Amniotic stem cell (primary cell): ENCODE measurements around the gene ZNF407.

ENCODE experiments used
- DNase-seq: peaks from one replicate; lab custom pipeline; 2025; lab: John Stamatoyannopoulos, UW

The ZNF407 gene

DNA sequence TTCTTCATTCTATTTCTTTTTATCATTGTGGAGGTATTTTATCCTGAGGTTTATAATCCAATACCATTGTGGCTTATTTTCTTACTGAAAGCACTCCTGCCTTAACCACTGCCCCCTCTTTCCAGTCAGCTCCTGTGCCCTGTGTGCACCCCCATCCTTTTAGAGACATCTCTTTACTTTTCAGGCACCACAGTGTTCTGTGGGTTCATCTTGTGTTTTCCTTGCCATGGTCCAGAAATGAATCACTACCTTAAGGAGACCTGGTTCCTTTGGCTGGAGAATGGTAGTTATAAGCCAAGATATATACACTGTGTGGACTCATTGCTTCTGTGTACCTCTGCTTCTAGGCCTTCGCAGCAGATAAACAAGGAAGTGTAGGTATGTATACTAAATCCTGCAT is 332.9 kb downstream of the ZNF407 start:
- no peak for DNase-seq

DNA sequence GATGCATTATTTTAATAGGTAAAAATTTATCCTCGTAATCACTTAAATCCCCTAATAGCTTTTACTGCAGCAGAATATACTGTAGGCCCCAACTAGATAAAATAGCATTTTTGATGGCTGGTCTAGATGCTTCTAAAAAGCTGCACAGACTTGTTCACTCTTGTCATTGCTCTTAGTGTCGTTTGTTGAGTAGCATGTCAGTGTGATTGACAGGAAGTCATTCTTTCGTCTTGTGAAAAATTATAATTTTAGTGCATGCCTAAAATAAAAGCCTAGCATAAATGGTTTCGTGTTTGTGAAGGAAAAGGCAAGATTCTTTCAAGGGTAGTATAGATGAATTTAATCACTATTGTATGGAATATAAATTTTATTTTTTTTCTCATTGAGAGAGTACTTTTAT is 336.3 kb downstream of the ZNF407 start:
- DNase-seq = no peak

DNA sequence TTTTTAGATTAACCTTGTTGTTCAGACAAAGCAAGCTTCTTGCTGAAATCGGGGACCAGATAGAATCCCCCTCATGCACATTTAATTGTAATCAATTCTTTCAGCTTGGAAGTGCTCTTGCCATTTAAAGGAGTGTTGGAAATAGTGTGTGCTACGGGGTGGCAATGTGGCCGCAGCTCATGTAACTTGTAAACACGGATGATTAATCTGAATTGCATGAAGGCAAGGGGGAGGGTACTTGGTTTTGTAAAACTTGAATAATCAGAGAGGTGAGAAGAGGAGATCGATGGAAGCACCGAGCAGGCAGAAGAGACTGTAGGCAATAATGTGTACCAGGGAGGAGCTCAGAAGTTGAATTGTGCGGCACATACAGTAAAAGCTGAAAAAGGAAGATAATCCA is 337.8 kb downstream of the ZNF407 start:
- no peak for DNase-seq

DNA sequence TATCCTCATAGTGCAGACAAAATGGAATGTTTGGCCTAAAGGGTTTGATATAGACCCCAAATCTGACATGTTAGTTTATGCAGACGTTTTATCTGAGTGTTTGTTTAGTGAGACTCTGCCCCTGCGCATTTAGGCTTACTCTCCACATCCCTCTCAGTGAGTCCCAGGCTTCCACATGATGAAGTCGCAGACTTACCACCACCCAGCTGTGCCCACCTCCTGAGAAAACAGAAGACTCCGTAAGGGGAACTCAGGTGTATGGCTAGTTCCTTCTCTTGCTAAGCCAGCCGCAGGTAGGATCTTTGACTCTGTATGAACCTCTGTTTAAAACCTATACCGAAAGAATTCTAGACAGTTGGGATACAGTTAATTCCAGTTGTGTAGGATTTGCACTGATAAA is 338.7 kb downstream of the ZNF407 start:
- no peak for DNase-seq

DNA sequence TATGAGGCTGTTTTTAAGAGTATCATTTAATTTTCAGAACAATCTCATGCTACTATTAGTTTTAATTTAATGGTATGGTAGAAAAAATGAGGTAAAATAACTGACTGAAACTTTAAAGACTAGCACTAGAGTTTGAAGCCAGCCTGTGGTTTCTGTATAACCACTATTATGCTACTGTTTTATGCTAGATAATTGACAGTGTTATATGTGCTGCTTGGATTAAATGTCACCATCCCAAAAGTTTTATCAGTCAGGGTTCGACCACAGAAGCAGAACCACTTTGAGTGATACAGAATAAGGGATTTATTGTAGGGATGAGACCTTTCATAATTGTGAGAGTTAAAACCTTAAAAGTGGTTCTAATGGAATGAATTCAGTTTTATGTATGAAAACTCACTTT is 339.6 kb downstream of the ZNF407 start:
- DNase-seq = no peak

DNA sequence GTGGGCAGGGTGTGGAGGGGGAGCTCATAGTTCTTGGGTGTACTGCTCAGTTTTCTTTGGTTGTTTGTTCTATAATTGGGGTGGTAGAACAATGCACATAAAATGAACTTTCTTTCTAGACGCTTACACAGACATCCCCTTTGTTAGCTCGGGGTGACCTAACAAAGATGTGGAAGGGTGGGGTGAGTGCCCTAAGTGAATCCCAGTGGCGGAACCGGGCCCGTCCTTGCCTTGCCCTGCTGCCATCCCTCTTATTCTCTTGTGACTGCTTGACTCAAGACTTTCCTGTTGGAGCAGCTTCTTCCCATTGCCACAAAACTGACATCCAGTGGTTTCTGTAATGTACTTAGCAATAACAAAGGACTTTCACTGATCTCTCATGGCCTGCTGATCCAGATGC is 343.2 kb downstream of the ZNF407 start:
- DNase-seq = no peak

DNA sequence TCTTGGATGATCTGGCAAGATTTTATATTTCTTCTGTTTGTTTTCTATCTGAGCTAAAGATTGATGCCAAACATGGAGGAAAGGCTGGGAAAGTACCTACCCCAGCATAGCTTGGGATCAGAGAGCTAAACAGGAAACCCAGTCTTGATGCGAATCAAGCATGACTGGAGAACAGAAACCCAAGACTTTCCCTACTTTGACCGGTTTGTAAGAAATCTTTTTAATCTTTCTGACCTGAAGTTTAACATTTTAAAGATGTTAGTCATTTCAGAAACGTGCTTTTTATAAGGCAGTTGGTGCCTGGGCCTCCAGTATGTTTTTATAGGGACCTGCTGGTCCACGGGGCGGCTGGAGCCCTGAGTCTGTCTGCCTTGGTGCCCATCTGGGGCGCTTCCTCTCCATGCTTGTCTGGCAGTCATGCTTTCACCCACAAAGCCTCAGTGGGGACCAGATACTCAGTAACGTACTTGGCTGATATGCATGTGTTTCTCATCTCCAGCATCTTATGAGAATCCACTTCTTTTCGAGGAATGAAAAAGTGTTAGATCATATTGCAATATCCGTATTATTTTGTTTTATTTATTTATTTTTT is 344.7 kb downstream of the ZNF407 start:
- DNase-seq = no peak

DNA sequence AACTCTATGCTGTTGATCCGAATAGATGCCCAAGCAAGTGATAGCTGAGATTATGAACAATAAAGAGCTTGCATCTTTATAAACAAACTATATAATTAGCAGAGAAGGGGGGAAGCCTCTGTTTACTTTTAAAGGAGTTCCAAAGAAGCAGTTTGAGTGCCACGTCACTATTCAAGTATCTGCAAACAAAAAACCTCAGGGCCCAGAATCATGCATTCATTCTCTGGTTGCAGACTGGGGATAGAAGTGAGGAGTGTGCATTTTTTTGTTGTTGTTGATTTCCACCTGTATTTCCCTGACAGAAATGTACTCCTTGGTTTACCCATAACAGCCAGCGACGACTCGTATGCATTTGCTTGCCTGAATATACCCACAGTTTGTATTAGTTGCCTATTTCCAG is 347.0 kb downstream of the ZNF407 start:
- no peak for DNase-seq

DNA sequence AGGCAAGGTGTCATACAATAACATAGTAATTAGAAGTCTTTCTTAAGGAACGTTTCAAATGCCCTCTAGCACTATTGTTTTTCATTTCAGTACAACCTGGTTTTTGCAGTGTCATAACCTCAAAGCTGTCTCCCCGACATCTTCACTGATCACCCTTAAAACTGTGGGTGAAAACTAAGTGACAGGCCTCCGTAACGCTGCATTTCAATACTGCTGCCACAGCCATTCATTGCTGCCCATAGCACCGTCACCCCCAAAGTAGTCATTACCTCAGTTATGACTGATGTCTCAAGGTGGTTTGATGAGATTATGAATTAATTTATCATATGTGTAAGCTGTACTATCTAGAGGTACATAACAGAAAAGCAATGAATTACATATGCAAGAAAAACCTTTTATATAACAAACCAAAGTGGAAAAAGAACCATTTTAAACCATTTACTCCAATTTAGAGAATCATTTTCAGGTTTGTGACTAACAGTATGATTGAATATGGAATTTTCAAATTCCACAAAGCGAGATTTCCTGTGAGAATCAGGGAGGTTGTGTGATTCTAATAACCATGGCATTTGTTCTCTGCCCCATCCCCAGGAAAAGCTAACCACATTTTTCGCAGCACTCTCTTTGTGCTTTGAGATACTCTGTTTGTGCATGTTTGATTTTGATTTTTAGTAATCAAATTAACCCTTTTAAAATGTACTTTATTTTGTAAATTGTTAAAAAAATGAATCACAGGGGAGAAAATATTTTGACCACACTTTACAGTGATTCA is 348.3 kb downstream of the ZNF407 start:
- DNase-seq = no peak

DNA sequence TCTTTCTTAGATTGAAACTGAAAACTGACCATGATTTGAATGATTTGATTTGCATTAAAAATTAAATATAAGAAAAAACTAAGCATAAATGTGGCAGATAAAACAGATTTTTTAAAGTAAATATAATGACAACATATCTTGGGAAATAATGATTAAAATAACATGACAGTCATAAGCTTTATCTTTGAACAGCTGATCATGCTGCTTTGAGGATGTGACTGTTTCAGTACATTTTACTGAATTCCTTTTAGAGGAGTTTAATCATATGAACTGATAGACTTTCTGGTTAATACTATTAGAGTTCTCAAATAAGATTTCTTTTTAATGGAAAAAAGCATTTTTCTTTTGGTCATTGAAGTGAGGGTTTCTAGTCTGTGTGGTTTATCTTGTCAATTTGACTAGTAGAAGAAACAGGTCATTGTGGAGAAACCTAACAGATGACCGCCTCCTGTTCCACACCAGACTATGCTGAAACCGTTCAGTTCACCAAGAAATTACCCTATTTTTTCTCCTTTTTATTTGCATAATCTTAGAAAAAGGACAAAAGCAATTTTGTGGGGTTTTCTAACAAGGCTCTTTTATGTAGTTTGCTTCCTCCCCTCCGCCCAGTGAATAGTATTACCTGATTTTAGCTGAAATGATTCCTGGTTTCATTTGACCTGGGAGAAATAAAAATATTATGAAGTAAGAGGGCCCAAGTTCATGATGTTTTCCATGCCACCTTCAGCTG is 349.1 kb downstream of the ZNF407 start:
- DNase-seq = no peak

DNA sequence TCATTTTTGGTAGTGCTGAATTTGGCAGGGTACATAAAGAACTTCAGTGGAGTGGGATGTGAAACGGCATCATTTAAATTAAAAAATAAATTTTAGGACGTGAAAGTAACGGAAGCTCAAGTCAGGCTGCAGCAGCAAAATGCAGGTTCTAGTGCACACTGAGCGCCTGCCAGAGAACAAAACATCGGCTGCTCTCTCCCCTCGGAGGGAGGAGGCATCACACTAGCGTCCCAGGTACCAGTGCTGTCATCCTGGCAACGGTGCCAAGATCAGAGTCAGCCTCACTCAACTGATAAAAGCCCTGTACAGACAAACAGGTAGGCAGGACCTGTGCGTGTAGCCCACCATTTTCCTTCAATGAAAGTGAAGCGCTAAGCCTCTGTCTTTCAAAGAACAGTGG is 349.7 kb downstream of the ZNF407 start:
- no peak for DNase-seq

DNA sequence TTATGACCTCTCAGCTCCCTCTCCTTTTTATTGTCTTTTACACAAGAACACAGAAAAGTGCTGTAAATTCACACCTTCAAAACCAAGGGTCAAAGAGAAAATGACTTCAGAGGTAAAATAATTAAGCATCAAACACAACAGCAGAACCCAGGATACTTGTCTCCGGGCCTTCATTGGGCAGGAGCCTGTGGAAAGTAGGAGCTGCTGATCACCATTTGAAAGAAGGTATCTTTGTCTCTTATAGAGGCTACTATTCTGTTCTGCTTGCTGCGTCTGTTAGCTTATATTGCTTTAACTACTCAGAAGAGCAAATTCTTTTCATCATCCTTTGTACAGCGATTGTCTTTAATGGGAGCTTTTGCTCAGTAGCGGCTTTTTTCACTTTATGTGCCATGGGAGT is 350.2 kb downstream of the ZNF407 start:
- no peak for DNase-seq

DNA sequence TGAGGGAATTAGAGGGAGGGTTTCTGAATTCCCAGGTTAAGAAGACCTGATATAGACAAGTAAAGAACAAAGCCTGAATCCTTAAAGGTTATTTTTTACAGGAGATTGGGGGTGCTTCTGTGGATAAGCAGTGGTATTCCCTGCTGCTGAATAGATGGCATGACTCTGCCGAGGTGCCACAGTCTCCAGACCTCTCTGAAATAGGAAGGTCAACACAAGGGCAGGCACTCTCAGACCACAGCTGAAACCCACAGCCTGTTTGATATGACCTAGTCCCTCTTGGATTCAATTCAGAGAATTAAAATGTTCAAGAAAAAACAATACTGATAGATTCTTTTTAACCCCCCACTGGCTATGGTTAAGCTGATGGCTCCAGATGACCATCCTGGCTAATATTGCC is 351.9 kb downstream of the ZNF407 start:
- DNase-seq = no peak

DNA sequence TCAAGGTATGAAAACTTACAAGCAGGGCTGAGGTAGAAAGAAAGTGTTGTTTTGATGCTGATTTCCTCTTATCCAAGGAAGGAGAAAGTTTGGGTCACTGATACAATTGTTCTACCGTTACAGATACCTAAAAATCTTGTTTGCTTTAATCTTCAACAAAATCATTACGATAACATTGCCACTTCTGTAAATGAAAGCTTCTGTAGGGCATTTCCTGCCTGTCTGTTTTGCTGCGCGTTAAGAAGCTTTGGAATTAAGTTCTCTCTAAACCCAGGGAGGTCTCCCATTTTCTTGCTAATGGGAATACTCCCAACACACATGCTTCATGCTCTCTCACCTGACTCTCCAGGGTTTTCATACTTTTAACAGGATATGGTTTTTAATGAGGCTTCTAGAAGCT is 352.8 kb downstream of the ZNF407 start:
- DNase-seq = no peak

DNA sequence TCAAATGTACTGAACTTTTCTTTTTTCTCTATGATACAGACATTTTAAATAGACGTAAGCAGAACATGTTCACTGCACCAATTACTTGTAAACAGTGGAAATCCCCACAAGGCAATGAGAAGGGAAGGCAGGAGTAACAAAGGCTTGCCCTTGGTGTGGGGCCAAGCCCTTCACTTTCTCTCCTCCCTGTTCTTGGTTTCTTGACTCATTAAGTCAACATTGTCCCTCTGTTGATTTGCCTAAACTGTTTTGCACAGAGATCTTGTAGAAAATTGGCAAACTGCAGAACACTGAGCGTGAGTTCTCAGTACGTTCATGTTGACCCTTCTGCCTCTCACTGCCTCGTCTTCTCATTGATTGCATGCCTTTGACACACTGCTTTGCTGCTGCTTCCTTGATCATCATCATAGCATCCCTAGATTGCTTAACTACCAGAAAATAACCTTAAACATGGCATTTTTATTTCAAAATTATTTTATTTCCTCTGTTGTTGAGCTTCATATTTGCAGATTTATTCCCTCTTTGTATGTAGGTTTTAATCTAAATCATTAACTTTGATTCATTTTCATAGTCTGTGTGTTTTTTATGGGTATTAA is 353.6 kb downstream of the ZNF407 start:
- peak; percentile 70 for DNase-seq

DNA sequence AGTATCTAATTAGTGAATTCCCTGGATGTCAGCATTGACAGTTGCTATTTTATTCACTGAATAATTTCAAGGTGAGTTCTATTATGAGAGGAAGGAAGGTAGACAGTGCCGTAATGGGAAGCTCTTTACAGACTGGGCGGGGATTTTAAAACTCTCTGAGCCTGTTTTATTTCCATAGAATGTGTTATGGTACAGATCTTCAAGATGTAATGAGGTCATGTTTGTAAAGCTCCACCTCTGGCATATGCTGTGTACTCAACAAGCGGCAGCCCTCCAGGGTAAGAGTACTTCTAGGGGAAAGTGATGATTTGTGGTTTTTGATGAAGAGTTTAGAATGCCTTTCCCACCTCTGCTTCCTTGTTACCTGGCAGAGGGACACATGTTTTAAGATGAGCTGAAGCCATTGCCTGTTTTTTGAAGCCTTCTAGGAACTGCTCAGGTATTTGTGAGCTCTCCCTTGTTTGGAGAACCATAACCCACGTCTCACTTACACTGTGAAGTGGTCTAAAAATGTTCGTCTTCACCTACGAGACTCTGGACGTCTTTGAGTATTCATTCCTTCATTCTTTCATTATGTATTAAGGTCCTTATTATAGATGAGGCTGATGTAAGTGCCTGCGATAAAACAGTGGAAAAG is 360.0 kb downstream of the ZNF407 start:
- no peak for DNase-seq

DNA sequence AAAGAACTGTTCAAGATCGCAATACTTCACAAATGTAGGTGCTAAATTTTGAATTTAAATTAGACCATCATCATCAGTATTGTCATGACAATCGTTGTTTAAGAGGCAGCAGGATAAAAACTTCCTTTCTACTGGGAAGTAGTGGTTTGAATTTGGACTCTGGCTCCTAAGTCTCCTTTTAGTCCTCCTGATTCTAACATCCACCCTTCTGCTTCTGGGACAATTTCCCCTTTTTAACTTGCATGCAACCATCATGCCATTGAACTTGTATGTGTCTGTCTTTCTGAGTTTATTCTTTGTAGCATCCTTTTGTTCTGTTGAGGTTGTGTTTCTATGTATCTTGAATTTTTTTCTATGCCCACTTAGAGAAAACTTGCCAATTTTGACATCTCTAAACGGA is 361.5 kb downstream of the ZNF407 start:
- DNase-seq = no peak

DNA sequence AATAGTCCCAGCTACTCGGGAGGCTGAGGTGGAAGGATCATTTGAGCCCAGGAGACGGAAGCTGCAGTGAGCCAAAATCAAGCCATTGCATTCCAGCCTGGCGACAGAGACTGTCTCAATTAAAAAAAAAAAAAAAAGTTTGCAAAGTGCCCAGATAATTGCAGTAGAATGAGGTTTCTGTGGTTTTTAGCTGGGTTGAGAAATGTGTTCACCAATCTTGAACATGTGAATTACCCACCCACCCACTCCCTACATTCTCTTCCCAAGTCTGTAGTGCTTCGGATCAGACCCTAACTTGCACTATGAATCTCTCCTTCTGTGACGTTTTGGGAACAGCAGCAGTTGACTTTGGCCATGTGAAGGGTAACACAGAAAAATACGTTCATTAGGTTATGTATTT is 363.9 kb downstream of the ZNF407 start:
- no peak for DNase-seq

DNA sequence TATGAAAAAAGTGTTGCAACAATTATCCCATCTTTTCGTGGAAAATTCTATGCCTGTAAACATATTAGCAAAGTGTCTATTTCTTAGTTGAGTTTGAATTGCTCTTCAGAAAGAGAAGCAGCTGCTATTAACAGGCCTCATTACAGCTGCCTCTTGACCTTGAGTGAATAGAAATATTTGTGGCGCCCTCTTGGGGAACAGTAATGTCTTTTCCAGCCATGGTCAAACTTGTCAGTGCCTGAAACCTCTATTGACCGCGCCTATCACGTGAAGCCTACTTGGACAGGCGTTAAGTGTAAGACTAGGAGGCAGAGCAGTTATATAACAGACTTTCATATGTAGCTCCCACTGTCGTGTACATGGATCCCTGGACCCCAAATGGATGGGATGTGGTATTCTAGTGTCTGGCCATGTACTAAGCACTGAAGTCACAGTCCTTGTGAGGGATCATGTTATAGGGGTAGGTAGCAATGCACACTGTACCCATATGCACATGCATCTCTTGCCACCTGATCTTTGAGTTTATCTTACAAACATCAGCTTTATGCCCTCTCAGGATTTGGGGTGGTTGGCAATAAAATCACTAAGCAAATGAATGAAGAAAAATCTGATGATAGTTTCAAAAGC is 366.3 kb downstream of the ZNF407 start:
- DNase-seq = no peak

DNA sequence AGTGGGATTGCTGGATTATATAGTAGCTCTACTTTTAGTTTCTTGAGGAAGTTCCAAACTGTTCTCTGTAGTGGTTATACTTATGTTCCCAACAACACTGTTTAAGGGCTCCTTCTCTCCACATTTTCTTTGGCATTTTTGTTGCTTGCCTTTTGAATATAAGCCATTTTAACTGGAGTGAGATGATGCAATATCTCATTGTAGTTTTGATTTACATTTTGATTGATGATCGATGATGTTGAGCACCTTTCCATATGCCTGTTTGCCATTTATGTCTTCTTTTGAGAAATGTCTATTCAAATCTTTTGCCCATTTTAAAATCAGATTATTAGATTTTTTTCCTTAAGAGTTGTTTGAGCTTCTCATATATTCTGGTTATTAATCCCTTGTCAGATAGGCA is 368.0 kb downstream of the ZNF407 start:
- DNase-seq = no peak

DNA sequence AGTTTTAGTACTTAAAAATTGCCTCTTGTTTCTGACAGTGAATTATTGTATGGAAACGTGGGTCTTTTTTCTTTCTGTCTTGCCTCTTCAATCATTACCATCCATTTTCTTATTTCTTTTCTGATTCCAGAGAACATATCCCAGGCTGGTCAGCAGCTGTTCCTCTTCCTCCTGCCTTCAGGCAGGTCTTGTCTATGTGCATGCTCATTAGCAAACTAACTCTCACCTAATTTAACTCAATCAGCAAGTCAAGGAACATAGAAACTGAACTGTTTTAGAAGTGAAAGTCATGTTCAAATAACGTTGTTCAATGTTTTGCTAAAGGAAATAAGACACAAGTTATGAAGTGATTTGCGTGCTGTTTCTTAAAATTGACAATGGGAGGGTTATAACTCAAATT is 369.8 kb downstream of the ZNF407 start:
- no peak for DNase-seq

DNA sequence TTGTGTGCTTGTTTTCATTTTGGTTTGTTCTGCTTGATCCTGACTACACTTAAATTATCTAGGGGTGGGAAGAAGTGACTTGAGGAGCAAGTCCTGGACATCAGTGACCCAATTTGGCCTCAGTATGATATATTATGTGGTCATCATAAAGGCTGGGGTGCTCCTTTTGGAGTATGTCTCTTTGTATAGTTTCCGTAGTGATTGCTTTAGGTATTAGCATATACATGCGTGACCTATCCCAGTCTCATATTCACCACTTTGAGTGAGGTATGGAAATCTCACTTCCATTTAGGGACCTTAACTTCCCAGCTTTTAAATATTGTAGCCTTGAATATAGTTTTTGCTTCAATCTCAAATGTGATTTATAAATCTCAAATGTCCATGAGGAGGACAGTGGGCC is 370.3 kb downstream of the ZNF407 start:
- no peak for DNase-seq
